K562 (cell line): ENCODE measurements around the gene TRIP11. TPM values are rescaled to one million over a fixed set of nuclear protein-coding genes. Genes with fewer than 3 reads are reported as not detected.
A peak's percentile ranks its signal among the peaks of the same experiment; 100 is the strongest.

ENCODE experiments used
- ATF7 ChIP-seq: fragments of 450-650 bp; IDR thresholded peaks from 2 replicates; pipeline ENCODE4 v1.7.1; 2014; ENCODE audit warnings: mild to moderate bottlenecking, moderate library complexity
- CREBBP ChIP-seq: IDR thresholded peaks from one replicate; pipeline ENCODE4 v1.6.1; 2012; ENCODE audit warnings: low read depth, mild to moderate bottlenecking, control low read depth, inconsistent platforms, low read length
- DDX20 ChIP-seq: fragments of 450-650 bp; IDR thresholded peaks from 2 replicates; pipeline ENCODE4 v1.6.1; 2016; ENCODE audit warnings: missing genetic modification characterization, low read depth, mild to moderate bottlenecking, missing compliant biosample characterization, moderate library complexity
- GTF2E2 ChIP-seq: fragments of 200-800 bp; sonication (Bioruptor generic); IDR thresholded peaks from 2 replicates; pipeline ENCODE4 v1.6.1; 2016; ENCODE audit warnings: missing genetic modification characterization, missing compliant biosample characterization
- KAT8 ChIP-seq: fragments of 450-650 bp; IDR thresholded peaks from 2 replicates; pipeline ENCODE4 v1.6.1; 2016; ENCODE audit warnings: low read depth, mild to moderate bottlenecking
- MECOM ChIP-seq: fragments of 250-450 bp; sonication (Bioruptor Pico); IDR thresholded peaks from 2 replicates; pipeline ENCODE4 v1.8.0; 2022; ENCODE audit warnings: inconsistent platforms
- PHB2 ChIP-seq: fragments of 450-650 bp; IDR thresholded peaks from 2 replicates; pipeline ENCODE4 v1.6.1; 2017; ENCODE audit warnings: low read depth
- POLR2G ChIP-seq: fragments of 200-400 bp; formaldehyde crosslinking; IDR thresholded peaks from 2 replicates; pipeline ENCODE4 v1.6.1; 2017; ENCODE audit warnings: low read depth, mild to moderate bottlenecking, antibody characterized with exemption, low read length, moderate library complexity
- SIN3B ChIP-seq: fragments of 450-650 bp; IDR thresholded peaks from 2 replicates; pipeline ENCODE4 v1.6.1; 2017; ENCODE audit warnings: low read depth, mild to moderate bottlenecking, moderate library complexity
- TBP ChIP-seq: optimal IDR thresholded peaks from 2 replicates; pipeline ENCODE3; 2011; ENCODE audit warnings: low read depth, low read length, improper control_type of control experiment
- ZNF121 ChIP-seq: sonication (generic); formaldehyde crosslinking; conservative IDR thresholded peaks from 2 replicates; pipeline ENCODE4 v1.8.0; 2022; ENCODE audit warnings: missing genetic modification reagents
- ZNF41 ChIP-seq: fragments of 250-450 bp; sonication (Bioruptor Pico); conservative IDR thresholded peaks from 2 replicates; pipeline ENCODE4 v1.4.0; 2020; ENCODE audit warnings: mild to moderate bottlenecking
- ZNF586 ChIP-seq: fragments of 450-650 bp; formaldehyde crosslinking; conservative IDR thresholded peaks from 2 replicates; pipeline ENCODE4 v1.4.0; 2020; ENCODE audit warnings: mild to moderate bottlenecking, moderate library complexity
- ZNF766 ChIP-seq: fragments of 200-800 bp; sonication (Bioruptor generic); conservative IDR thresholded peaks from 2 replicates; pipeline ENCODE4 v1.6.1; 2016; ENCODE audit warnings: missing genetic modification characterization, missing compliant biosample characterization
- polyA plus RNA-seq, 8 experiments: library from polyadenylated mRNA; depleted of rRNA in 4 of 8; stranded (reverse) in 5 of 8; unstranded in 3 of 8; fragments of >200 nt; fragmentation: Nextera tagmentation in 2 of 8; fragmentation: Illumina TruSeq in 1 of 8; extraction: Ambion mirVana in 2 of 8; extraction: Trizol in 1 of 8; gene quantifications; 2 replicates each; pipeline versions ENCODE4 v1.2.1 to v1.2.3, GENCODE V29; 2011 to 2014; ENCODE audit warnings: inconsistent platforms in 1 of 8, missing spikeins in 1 of 8
- total RNA-seq, 7 experiments: library from RNA; depleted of rRNA in 6 of 7; stranded (reverse); fragments of >200 nt in 6 of 7; fragmentation: Illumina TruSeq in 2 of 7; extraction: Trizol in 2 of 7; gene quantifications; 2 replicates each; pipeline versions ENCODE4 v1.2.1 to v1.2.3, GENCODE V29; 2011 to 2021; ENCODE audit warnings: low replicate concordance in 1 of 7
- TF ChIP-seq, protein P1 (sequence below): fragments of 250-450 bp; sonication (Bioruptor Pico); IDR thresholded peaks from 2 replicates; pipeline ENCODE4 v1.8.0; 2022; ENCODE audit warnings: moderate library complexity, mild to moderate bottlenecking, inconsistent platforms
- TF ChIP-seq, protein P2 (sequence below): fragments of 250-450 bp; sonication (Bioruptor Pico); IDR thresholded peaks from 2 replicates; pipeline ENCODE4 v1.5.0; 2020; ENCODE audit warnings: mild to moderate bottlenecking, borderline replicate concordance
- TF ChIP-seq, protein P3 (sequence below), 2 experiments: fragments of 450-650 bp in 1 of 2; sonication (generic) in 1 of 2; formaldehyde crosslinking in 1 of 2; IDR thresholded peaks; 2 replicates each; pipeline versions ENCODE4 v1.7.1 to v1.9.0; 2016 to 2022; ENCODE audit warnings: inconsistent platforms in 1 of 2, mild to moderate bottlenecking in 1 of 2, missing genetic modification reagents in 1 of 2

TRIP11 gene
- total and polyA plus RNA-seq, 9 of the 15 experiments (the other 6 are each of a cell fraction or from before 2014, with no cell fraction given), result 4.0 to 20.0 (median 10.9) TPM

GRCh38 chr14:92039719-92040430 lies at the start of gene TRIP11 (continued):
- TF ChIP-seq SIN3B, result peak; percentile 83
- TF ChIP-seq ZNF586 (CRISPR knock-in tag), result no peak
- 0 out of 2 replicates have a peak, but pooled peaks have one; percentile 32 for TF ChIP-seq ATF7
- TF ChIP-seq CREBBP, result no peak
- no peak for TF ChIP-seq ZNF121 (CRISPR knock-in tag)
- TF ChIP-seq, protein P1, sequence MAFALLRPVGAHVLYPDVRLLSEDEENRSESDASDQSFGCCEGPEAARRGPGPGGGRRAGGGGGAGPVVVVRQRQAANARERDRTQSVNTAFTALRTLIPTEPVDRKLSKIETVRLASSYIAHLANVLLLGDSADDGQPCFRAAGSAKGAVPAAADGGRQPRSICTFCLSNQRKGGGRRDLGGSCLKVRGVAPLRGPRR (CRISPR knock-in tag), result no peak
- TF ChIP-seq POLR2G, result peak; percentile 98
- no peak for TF ChIP-seq KAT8
- no peak for TF ChIP-seq ZNF766 (CRISPR knock-in tag)
- no peak for TF ChIP-seq PHB2
- TF ChIP-seq, protein P2, sequence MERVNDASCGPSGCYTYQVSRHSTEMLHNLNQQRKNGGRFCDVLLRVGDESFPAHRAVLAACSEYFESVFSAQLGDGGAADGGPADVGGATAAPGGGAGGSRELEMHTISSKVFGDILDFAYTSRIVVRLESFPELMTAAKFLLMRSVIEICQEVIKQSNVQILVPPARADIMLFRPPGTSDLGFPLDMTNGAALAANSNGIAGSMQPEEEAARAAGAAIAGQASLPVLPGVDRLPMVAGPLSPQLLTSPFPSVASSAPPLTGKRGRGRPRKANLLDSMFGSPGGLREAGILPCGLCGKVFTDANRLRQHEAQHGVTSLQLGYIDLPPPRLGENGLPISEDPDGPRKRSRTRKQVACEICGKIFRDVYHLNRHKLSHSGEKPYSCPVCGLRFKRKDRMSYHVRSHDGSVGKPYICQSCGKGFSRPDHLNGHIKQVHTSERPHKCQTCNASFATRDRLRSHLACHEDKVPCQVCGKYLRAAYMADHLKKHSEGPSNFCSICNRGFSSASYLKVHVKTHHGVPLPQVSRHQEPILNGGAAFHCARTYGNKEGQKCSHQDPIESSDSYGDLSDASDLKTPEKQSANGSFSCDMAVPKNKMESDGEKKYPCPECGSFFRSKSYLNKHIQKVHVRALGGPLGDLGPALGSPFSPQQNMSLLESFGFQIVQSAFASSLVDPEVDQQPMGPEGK (CRISPR knock-in tag), result no peak
- no peak for TF ChIP-seq MECOM (CRISPR knock-in tag)
- TF ChIP-seq TBP, result peak; percentile 82
- TF ChIP-seq DDX20 (tag), result no peak
- peak; percentile 94 for TF ChIP-seq GTF2E2 (tag)
- TF ChIP-seq, protein P3, sequence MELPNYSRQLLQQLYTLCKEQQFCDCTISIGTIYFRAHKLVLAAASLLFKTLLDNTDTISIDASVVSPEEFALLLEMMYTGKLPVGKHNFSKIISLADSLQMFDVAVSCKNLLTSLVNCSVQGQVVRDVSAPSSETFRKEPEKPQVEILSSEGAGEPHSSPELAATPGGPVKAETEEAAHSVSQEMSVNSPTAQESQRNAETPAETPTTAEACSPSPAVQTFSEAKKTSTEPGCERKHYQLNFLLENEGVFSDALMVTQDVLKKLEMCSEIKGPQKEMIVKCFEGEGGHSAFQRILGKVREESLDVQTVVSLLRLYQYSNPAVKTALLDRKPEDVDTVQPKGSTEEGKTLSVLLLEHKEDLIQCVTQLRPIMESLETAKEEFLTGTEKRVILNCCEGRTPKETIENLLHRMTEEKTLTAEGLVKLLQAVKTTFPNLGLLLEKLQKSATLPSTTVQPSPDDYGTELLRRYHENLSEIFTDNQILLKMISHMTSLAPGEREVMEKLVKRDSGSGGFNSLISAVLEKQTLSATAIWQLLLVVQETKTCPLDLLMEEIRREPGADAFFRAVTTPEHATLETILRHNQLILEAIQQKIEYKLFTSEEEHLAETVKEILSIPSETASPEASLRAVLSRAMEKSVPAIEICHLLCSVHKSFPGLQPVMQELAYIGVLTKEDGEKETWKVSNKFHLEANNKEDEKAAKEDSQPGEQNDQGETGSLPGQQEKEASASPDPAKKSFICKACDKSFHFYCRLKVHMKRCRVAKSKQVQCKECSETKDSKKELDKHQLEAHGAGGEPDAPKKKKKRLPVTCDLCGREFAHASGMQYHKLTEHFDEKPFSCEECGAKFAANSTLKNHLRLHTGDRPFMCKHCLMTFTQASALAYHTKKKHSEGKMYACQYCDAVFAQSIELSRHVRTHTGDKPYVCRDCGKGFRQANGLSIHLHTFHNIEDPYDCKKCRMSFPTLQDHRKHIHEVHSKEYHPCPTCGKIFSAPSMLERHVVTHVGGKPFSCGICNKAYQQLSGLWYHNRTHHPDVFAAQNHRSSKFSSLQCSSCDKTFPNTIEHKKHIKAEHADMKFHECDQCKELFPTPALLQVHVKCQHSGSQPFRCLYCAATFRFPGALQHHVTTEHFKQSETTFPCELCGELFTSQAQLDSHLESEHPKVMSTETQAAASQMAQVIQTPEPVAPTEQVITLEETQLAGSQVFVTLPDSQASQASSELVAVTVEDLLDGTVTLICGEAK (IDR thresholded peaks at IDR 0.05), result 0 out of 2 replicates have a peak, but pooled peaks have one; percentile 38
- TF ChIP-seq, protein P3 (CRISPR knock-in tag; IDR thresholded peaks at IDR 0.05), result no peak
- TF ChIP-seq ZNF41 (CRISPR knock-in tag), result 0 out of 2 replicates have a peak, but pooled peaks have one; percentile 20
